SK-N-SH treated with all-trans-retinoic acid at 6 μM for 48 hours (cell line): ENCODE results near the gene PTTG1IP.

Experiments
- ATAC-seq: fragments of 200-7000 bp; cut with Tn5 transposase; 3 replicates; pipeline ENCODE4 v1.9.1; 2020; ENCODE audit warnings: mild to moderate bottlenecking, moderate library complexity
- ARNTL ChIP-seq: fragments of 450-650 bp; formaldehyde crosslinking; IDR thresholded peaks from 2 replicates; pipeline ENCODE4 v1.5.0; 2020; ENCODE audit warnings: low read depth, mild to moderate bottlenecking, moderate library complexity, borderline replicate concordance
- BACH2 ChIP-seq: fragments of 250-450 bp; sonication (Bioruptor Pico); IDR thresholded peaks from 2 replicates; pipeline ENCODE4 v1.9.0; 2021; ENCODE audit warnings: mild to moderate bottlenecking, borderline replicate concordance
- CREB5 ChIP-seq: fragments of 250-450 bp; sonication (Bioruptor Pico); IDR thresholded peaks from 2 replicates; pipeline ENCODE4 v1.5.1; 2020; ENCODE audit warnings: low read depth, mild to moderate bottlenecking, moderate library complexity
- CSRNP3 ChIP-seq: fragments of 250-450 bp; sonication (Bioruptor Pico); IDR thresholded peaks from 2 replicates; pipeline ENCODE4 v1.5.1; 2021; ENCODE audit warnings: mild to moderate bottlenecking, moderate library complexity
- ESRRG ChIP-seq: fragments of 250-450 bp; sonication (Bioruptor Pico); IDR thresholded peaks from 2 replicates; pipeline ENCODE4 v1.6.1; 2021; ENCODE audit warnings: mild to moderate bottlenecking
- ISL1 ChIP-seq: fragments of 250-450 bp; sonication (Bioruptor Pico); IDR thresholded peaks from 2 replicates; pipeline ENCODE4 v2.1.2; 2022; ENCODE audit warnings: mild to moderate bottlenecking, moderate library complexity
- POU6F1 ChIP-seq: fragments of 250-450 bp; sonication (Bioruptor Pico); IDR thresholded peaks from 2 replicates; pipeline ENCODE4 v1.8.0; 2021; ENCODE audit warnings: low read depth, mild to moderate bottlenecking, moderate library complexity, borderline replicate concordance
- SNAI2 ChIP-seq: fragments of 250-450 bp; sonication (Bioruptor Pico); IDR thresholded peaks from 2 replicates; pipeline ENCODE4 v1.5.0; 2020; ENCODE audit warnings: mild to moderate bottlenecking, moderate library complexity
- TCF4 ChIP-seq: fragments of 250-450 bp; sonication (Bioruptor Pico); IDR thresholded peaks from 2 replicates; pipeline ENCODE4 v1.8.0; 2021; ENCODE audit warnings: mild to moderate bottlenecking, moderate library complexity, borderline replicate concordance
- TSHZ2 ChIP-seq: fragments of 250-450 bp; sonication (Bioruptor Pico); IDR thresholded peaks from 2 replicates; pipeline ENCODE4 v1.5.0; 2020; ENCODE audit warnings: mild to moderate bottlenecking, moderate library complexity
- ZC3H10 ChIP-seq: fragments of 250-450 bp; sonication (Bioruptor Pico); IDR thresholded peaks from 2 replicates; pipeline ENCODE4 v1.5.1; 2021; ENCODE audit warnings: mild to moderate bottlenecking, moderate library complexity
- ZFP30 ChIP-seq: fragments of 450-650 bp; formaldehyde crosslinking; IDR thresholded peaks from 2 replicates; pipeline ENCODE4 v1.5.0; 2022; ENCODE audit warnings: mild to moderate bottlenecking, moderate library complexity
- ZNF565 ChIP-seq: fragments of 450-650 bp; formaldehyde crosslinking; conservative IDR thresholded peaks from 2 replicates; pipeline ENCODE4 v1.5.0; 2020; ENCODE audit warnings: low read depth, mild to moderate bottlenecking, moderate library complexity
- ZNF70 ChIP-seq: fragments of 450-650 bp; formaldehyde crosslinking; IDR thresholded peaks from 2 replicates; pipeline ENCODE4 v1.5.0; 2020; ENCODE audit warnings: mild to moderate bottlenecking, moderate library complexity
- ZNF8 ChIP-seq: fragments of 450-650 bp; formaldehyde crosslinking; IDR thresholded peaks from 2 replicates; pipeline ENCODE4 v1.5.0; 2020; ENCODE audit warnings: mild to moderate bottlenecking, moderate library complexity

The PTTG1IP gene

GRCh38 chr21:44909719-44910118, 36.2 kb upstream of the PTTG1IP start:
- ATAC-seq: no peak
- TF ChIP-seq TCF4 (CRISPR knock-in tag) (no peak), ARNTL (CRISPR knock-in tag) (no peak), ZFP30 (CRISPR knock-in tag) (no peak), ESRRG (no peak), CREB5 (CRISPR knock-in tag) (no peak), ZC3H10 (CRISPR knock-in tag) (no peak), POU6F1 (CRISPR knock-in tag) (no peak)
- TF ChIP-seq, all 23 proteins: peak for 0

- TF ChIP-seq ZNF8 (CRISPR knock-in tag) (no peak), TSHZ2 (no peak), ISL1 (CRISPR knock-in tag) (no peak), POU6F1 (CRISPR knock-in tag) (no peak), BACH2 (CRISPR knock-in tag) (no peak), ZFP30 (CRISPR knock-in tag) (no peak), CREB5 (CRISPR knock-in tag) (no peak), ZNF70 (no peak), ZNF565 (CRISPR knock-in tag) (no peak)
- no peak for ATAC-seq
These were observed 35.4 kb upstream of the PTTG1IP start for GRCh38 chr21:44908908-44909307.

GRCh38 chr21:44907966-44908895, 34.7 kb upstream of the PTTG1IP start:
- TF ChIP-seq CSRNP3: no peak
- TF ChIP-seq POU6F1 (CRISPR knock-in tag): no peak
- TF ChIP-seq SNAI2 (CRISPR knock-in tag): no peak
- TF ChIP-seq, all 23 proteins: peak for 0
- ATAC-seq: no peak
